Inflammatory macrophage treated with lipopolysaccharide for 1 hour (primary cell): ENCODE results near the gene GLT6D1.

Source experiments
- DNase-seq, 2 donors: peaks; one replicate each; pipeline ENCODE4 v3.0.0-alpha.2; 2020 to 2022

GLT6D1 gene

DNA sequence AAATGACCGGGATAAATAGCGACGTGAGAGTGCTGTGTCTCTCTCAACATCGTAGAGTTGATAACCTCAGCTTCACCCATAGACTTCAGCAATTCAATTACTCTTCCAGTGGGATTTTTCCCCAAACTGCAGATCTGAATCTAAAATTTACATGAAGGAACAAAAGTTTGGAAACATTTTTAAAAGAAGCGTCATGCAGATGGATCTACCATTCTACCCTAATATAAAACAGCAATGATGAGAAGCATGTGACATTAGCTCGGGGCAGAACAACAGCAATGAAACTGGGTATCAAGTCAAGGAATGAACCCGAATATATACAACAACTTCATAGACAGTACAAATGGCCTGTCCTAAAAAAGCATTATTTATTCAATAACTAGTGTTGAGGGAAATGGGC, 18.8 kb downstream of the GLT6D1 start:
- no peak for DNase-seq

DNA sequence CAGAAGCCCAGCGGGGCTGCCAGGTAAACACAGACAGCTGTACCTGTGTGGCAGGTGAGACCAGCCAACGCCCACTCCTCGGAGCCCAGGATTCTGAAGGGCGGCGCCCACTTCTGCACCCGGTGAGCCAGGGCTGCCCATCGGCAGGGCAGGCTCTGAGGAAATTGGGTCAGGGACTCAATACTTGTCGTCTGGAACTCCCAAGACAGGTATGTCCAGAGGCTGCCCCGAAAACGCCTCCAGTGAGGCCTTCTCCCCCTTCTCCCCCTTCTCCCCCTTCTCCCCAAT, 19.8 kb downstream of the GLT6D1 start:
- DNase-seq: no peak

DNA sequence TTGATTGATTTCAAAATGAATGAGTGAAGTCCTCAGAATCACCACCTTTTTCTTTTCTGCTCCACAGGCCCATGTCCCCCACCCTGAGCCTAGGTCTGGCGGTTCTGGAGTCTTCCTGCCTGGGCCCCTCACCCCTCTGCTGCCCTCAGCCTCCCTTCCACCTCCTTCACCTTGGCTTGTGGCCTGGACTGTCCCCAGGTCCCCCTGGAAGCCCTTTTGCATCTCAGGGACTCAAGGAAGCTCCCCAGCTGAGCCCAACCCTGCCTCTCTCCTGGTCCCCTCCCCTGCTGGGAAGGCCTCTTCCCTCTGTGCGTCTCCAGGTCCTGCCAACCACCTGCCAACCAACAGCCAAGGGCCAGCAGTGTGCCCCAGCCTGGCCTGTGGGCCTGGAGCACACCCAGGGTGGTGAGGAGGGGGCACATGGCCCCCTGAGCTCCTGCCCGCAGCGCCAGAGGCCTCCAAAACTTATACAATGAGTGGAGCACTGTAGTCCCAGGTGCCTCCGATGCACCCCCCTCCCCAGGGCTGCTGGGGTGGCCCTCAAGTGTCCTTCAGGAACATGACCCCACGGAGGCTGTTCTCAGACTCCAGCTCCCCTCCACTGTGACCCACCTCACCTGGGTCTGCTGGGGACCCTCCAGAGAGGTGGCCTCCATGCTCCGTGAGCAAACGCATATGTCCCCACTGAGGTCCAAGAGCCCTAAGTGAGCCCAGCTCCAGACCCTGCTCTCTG, 20.3 kb downstream of the GLT6D1 start:
- no peak for DNase-seq

- DNase-seq: no peak
Observed at GRCh38 chr9:135617991-135618411, 21.3 kb downstream of the GLT6D1 start.

DNA sequence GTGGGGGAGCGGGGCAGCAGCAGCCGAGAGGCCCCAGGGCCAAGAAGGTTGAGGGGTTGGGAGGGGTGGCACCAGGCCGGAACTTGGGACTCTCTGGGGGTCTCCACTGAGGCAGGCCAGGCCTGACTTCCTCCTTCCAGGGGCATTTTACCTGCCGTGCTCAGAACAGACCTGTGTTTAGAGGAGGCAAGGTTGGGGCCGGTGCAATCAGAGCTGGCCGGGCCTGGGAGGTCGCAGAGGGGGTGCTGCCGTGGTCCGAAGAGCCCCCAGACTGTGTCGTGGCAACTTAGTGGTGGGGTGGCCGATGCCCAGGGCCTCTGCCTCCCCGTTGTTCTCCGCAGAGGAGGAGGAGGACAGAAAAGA, 21.8 kb downstream of the GLT6D1 start:
- DNase-seq: no peak

- no peak for DNase-seq
Observed at GRCh38 chr9:135616619-135617537, 22.5 kb downstream of the GLT6D1 start.

- no peak for DNase-seq
Observed at GRCh38 chr9:135615666-135616618, 23.4 kb downstream of the GLT6D1 start.

DNA sequence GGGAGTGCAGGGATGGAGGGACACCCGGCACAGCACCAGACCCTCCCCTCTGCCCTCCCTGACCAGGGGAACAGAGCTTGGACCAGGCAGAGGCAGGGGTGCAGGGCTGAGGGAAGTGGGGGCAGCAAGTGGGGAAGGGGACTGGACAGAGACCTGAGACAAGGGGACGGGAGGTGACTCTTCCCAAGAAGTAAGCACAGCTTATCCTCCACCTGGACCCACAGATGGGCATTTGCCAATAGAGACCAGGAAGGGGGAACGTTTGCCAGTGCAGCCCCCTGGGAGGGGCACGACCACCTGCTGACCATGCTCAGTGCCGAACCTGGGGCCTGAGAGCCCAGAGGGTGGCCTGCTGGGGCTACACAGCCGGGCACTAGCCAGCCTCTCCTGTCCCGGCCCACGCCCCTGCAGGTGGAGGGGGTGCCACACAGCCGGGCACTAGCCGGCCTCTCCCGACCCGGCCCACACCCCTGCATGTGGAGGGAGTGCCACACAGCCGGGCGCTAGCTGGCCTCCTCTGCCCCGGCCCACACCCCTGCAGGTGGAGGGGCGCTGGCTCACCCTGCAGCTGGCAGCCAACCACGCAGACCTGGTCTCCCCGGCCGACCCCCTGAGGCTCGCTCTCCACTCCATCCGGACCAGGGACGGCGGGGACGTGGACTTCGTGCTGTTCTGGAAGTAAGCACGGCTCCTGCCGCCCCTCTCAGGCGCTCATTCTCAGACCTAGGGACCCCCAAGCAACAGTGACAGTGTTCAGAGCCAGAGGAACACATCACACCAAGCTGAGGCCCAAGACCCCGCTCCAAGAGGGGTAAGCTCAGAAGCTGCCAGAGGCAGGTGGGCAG, 24.3 kb downstream of the GLT6D1 start:
- no peak for DNase-seq

- no peak for DNase-seq
Observed at GRCh38 chr9:135613946-135614805, 25.2 kb downstream of the GLT6D1 start.

- DNase-seq: no peak
Observed at GRCh38 chr9:135612981-135613910, 26.1 kb downstream of the GLT6D1 start.

DNA sequence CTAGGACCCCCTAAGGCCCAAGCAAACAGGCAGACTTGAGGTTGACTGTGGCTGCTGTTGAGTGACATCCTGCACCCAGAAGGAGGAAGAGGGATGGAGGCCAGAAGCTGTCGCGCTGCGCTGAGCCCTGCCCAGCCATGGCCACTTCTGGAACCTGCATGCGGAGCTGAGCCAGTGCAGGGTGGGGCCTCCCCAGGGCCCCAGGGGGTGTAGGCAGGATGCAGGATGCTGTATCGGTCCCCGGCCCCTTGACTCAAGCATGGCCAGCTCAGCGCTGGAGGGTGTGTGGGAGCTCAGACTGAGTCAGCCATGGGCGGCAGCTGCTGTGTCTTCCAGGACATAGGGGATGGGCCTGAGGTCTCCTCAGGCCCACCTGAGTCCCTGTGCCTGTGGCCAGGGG, 26.9 kb downstream of the GLT6D1 start:
- DNase-seq: no peak

DNA sequence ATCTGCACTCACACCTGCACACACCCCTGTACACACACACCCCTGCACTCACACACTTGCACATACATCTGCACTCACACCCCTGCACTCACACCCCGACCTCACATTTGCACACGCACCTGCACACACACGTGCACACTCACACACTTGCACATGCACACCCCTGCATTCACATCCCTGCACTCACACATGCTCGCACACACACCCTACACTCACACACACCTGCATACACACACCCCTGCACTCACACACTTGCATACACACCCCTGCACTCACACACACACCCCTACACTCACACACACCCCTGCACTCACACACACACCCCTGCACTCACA, 27.5 kb downstream of the GLT6D1 start:
- DNase-seq: no peak

DNA sequence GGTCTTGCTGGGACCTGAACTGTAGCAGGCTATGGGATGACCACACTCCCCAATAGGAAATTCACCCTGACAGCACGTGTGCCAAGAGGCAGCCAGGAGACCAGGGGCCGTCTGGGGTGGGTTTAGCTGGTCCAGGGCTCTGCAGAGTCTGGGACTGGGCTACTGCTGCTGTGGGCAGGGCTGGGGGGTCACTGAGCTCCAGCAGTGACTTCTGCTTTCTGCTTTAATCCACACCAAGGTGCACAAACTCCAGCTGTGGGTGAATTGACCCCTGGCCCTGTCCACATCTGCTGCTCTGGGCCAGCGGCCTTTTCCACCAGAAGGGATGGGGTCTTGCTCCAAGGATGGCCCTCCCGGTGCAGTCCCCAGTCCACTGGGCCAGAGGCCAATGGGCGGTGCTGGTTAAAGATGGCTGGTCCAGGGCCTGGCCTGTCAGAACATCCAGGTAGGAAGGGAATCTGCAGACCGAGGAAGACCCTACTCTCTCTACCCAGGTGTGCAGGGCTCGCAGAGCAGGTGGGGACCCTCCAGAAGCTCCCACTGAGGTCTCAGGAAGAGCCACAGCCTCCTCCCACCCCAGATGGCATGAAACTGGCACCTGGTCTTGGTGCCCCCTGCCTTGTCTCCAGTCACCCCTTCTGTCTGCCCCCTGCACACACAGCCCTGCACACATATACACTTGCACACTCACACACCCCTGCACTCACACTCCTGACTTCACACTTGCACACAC, 28.0 kb downstream of the GLT6D1 start:
- no peak for DNase-seq

DNA sequence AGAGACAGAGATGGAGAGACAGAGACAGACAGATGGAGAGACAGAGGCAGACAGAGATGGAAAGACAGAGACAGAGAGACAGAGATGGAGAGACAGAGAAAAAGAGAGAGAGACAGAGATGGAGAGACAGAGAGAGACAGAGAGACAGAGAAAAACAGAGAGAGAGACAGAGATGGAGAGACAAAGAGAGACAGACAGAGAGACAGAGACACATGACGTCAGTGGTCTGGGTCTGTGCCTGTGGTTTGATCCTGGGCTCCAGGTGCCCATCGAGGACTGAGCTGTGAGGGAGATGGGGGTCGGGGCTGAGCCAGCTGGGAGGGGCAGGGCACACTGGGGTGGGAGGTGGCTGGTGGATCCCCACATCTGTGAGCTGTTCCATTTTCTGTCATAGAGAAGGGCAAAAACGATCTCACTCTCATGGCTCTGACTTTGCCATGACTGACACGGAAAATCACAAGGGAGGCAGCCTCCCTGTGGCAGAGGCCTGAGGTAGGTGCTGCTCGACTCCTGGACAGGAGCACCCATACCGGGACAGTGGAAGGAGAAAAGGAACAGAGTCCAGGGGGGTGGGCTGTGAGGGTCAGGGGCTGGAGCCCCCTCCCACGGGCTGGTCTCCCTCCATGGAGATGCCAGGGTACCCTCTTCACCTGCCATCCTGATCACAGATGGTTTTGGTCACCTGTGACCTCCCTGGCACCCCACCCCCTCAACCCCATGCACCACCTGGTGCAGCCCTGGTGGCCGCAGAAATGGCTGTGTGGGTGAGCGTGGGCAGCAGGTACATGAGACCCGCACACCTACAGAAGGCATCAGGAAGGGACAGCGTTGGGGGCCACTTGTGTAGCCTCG, 28.8 kb downstream of the GLT6D1 start:
- DNase-seq: no peak

DNA sequence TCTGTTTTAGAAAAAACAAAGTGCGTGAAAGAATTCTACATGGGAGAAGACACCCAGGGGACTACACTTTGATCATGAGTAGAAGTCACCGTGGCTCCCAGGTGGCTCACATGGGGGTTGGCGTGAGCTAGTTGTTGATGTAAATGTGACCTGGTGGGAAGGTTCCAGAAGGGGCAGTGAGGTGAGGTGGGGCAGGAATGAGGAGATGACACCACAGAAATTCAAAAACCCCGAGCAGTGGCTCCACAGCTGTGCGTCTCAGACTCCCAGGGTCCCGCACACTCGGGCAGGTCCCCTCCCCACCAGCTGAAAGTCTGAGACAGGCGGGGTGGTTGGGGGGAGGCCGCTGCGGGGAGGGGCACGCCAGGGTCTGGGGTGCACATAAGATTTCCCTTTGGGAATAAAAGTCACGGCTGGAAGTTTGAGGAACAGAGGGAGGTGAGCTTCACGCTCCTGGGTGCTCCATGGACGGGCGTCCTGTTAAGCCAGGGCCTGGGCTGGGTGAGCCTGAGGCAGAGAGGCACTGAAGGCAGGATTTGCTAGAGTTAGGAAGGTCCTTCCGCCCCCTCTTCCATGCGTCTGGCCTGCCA, 29.9 kb downstream of the GLT6D1 start:
- DNase-seq: no peak

GRCh38 chr9:135608999-135609317, 30.4 kb downstream of the GLT6D1 start:
- DNase-seq: no peak

GRCh38 chr9:135608294-135608998, 30.9 kb downstream of the GLT6D1 start:
- no peak for DNase-seq
